K562 (cell line): ENCODE data around the gene PRMT6. TPM values are rescaled to one million over a fixed set of nuclear protein-coding genes. Genes with fewer than 3 reads are reported as not detected.

Experiments
- ATAC-seq: fragments of 200-7000 bp; cut with Tn5 transposase; 3 replicates; pipeline ENCODE4 v1.9.1; 2020; ENCODE audit warnings: moderate library complexity
- BruUV-seq: library from RNA; stranded (reverse); fragments of 400-500 nt; replicated peaks from 2 replicates; lab custom pipeline; 2021; lab: Mats Ljungman, UMichigan
- CTCF ChIA-PET: fragments of 300-600 bp; formaldehyde crosslinking; extraction: SDS; loops from one replicate; lab custom pipeline; 2021; ENCODE audit warnings: low intra/inter-chr PET ratio; lab: Yijun Ruan, JAX
- POLR2A ChIA-PET: fragments of 300-600, 350-650 bp; sonication (Branson Sonifier 250); formaldehyde crosslinking; extraction: SDS; loops from one replicate; lab custom pipeline; 2021; ENCODE audit warnings: antibody characterized with exemption, inconsistent platforms; lab: Yijun Ruan, JAX
- DNase-seq, 4 experiments: peaks; one replicate each; pipeline versions ENCODE4 v3.0.0 to v3.0.0-alpha.2; 2011 to 2018; ENCODE audit warnings: low spot score in 3 of 4, mixed read lengths in 3 of 4; ENCODE audit errors: extremely low read depth in 1 of 4
- FAIRE-seq: peaks from 2 replicates; lab custom pipeline; 2011; peaks lifted over from hg19 to GRCh38; lab: Jason Lieb, UNC
- H2AFZ ChIP-seq: 2 replicates; pipeline ENCODE4 v1.6.0; 2011; ENCODE audit warnings: low read depth, low read length, control low read depth, inconsistent platforms
- H3K27ac ChIP-seq: fragments of 200-600 bp; 3 replicates; pipeline ENCODE4 v1.8.0; 2011; ENCODE audit warnings: low read depth, mild to moderate bottlenecking, control low read depth, inconsistent platforms, low read length, moderate library complexity, mixed read lengths; ENCODE audit errors: extremely low read depth
- H3K27me3 ChIP-seq, 2 experiments: fragments of 300-600 bp in 1 of 2; 2 replicates in 1 of 2; 3 replicates in 1 of 2; pipeline versions ENCODE4 v1.6.0 to v1.8.0; 2011; ENCODE audit warnings: inconsistent platforms in 2 of 2, low read length in 2 of 2, mild to moderate bottlenecking in 1 of 2, mixed read lengths in 1 of 2, moderate library complexity in 1 of 2; ENCODE audit not compliant: control insufficient read depth in 2 of 2, insufficient read depth in 2 of 2
- H3K36me3 ChIP-seq: fragments of 300-600 bp; 3 replicates; pipeline ENCODE4 v1.8.0; 2011; ENCODE audit warnings: mild to moderate bottlenecking, low read length, inconsistent platforms; ENCODE audit not compliant: control insufficient read depth, insufficient read depth
- H3K4me1 ChIP-seq, 2 experiments: fragments of 200-600 bp in 1 of 2; replicated peaks in 1 of 2; 2 replicates in 1 of 2; 3 replicates in 1 of 2; pipeline versions ENCODE4 v1.5.1 to v1.8.0; 2011; ENCODE audit warnings: inconsistent platforms in 2 of 2, low read length in 2 of 2, mild to moderate bottlenecking in 1 of 2, mixed read lengths in 1 of 2, moderate library complexity in 1 of 2; ENCODE audit not compliant: control insufficient read depth in 2 of 2, insufficient read depth in 2 of 2
- H3K4me2 ChIP-seq: 2 replicates; pipeline ENCODE4 v1.6.1; 2011; ENCODE audit warnings: low read length, control low read depth, inconsistent platforms, mixed read lengths; ENCODE audit not compliant: insufficient read depth
- H3K4me3 ChIP-seq: fragments of 200-600 bp; sonication (generic), shearing (Covaris generic); 2 replicates; pipeline ENCODE4 v1.5.1; 2016; ENCODE audit warnings: control low read depth, inconsistent platforms
- H3K79me2 ChIP-seq: fragments of 200-600 bp; 3 replicates; pipeline ENCODE4 v1.8.0; 2011; ENCODE audit warnings: low read length, inconsistent platforms; ENCODE audit not compliant: control insufficient read depth, insufficient read depth
- H3K9ac ChIP-seq, 2 experiments: 2 replicates each; pipeline versions ENCODE4 v1.6.0 to v1.6.1; 2011; ENCODE audit warnings: low read depth in 2 of 2, low read length in 2 of 2, control low read depth in 1 of 2, inconsistent platforms in 1 of 2, mild to moderate bottlenecking in 1 of 2, mixed read lengths in 1 of 2; ENCODE audit not compliant: insufficient read depth in 1 of 2
- H3K9me1 ChIP-seq: one replicate; pipeline ENCODE4 v1.6.0; 2011; ENCODE audit warnings: inconsistent platforms, mild to moderate bottlenecking, low read length, moderate library complexity; ENCODE audit not compliant: control insufficient read depth, insufficient read depth
- H3K9me3 ChIP-seq: replicated peaks from 2 replicates; pipeline ENCODE4 v1.5.1; 2011; ENCODE audit warnings: low read depth, low read length, inconsistent platforms; ENCODE audit not compliant: control insufficient read depth, insufficient read depth
- H4K20me1 ChIP-seq: replicated peaks from 2 replicates; pipeline ENCODE4 v1.6.1; 2011; ENCODE audit warnings: low read length, inconsistent platforms, mixed read lengths; ENCODE audit not compliant: control insufficient read depth, insufficient read depth
- RBM34 ChIP-seq: fragments of 200-400 bp; formaldehyde crosslinking; IDR thresholded peaks from 2 replicates; pipeline ENCODE4 v1.6.1; 2018; ENCODE audit warnings: low read length, borderline replicate concordance; ENCODE audit not compliant: insufficient read depth
- WGBS: fragments of 100-300 bp; shearing (Covaris generic); methylation state at CpG from one replicate; pipeline ENCODE4 v1.1.6; 2016; ENCODE audit warnings: low coverage, mixed read lengths; ENCODE audit not compliant: insufficient coverage; ENCODE audit errors: missing lambda C conversion rate; 5-methylcytosine and 5-hydroxymethylcytosine counted together
- in situ Hi-C: fragments of 300-500 bp; cut with MboI; formaldehyde crosslinking; loops from 4 replicates; pipeline ENCODE4 v1.15.0; 2018; ENCODE audit warnings: inconsistent platforms, mixed read lengths
- intact Hi-C: fragments of 100-400 bp; cut with micrococcal nuclease; formaldehyde crosslinking; loops from 2 replicates; pipeline ENCODE4 v1.14.2; 2022
- polyA plus RNA-seq, 8 experiments: library from polyadenylated mRNA; depleted of rRNA in 4 of 8; stranded (reverse) in 5 of 8; unstranded in 3 of 8; fragments of >200 nt; fragmentation: Nextera tagmentation in 2 of 8; fragmentation: Illumina TruSeq in 1 of 8; extraction: Ambion mirVana in 2 of 8; extraction: Trizol in 1 of 8; gene quantifications; 2 replicates each; pipeline versions ENCODE4 v1.2.1 to v1.2.3, GENCODE V29; 2011 to 2014; ENCODE audit warnings: inconsistent platforms in 1 of 8, missing spikeins in 1 of 8
- total RNA-seq, 7 experiments: library from RNA; depleted of rRNA in 6 of 7; stranded (reverse); fragments of >200 nt in 6 of 7; fragmentation: Illumina TruSeq in 2 of 7; extraction: Trizol in 2 of 7; gene quantifications; 2 replicates each; pipeline versions ENCODE4 v1.2.1 to v1.2.3, GENCODE V29; 2011 to 2021; ENCODE audit warnings: low replicate concordance in 1 of 7
- TF ChIP-seq, protein P1 (sequence below), 3 experiments: fragments of 200-800 bp in 1 of 3; fragments of 250-450 bp in 1 of 3; fragments of 450-650 bp in 1 of 3; sonication (Bioruptor Pico) in 1 of 3; sonication (Bioruptor generic) in 1 of 3; formaldehyde crosslinking in 1 of 3; IDR thresholded peaks; 2 replicates each; pipeline versions ENCODE4 v1.6.1 to v1.8.0; 2016 to 2022; ENCODE audit warnings: mild to moderate bottlenecking in 2 of 3, missing genetic modification characterization in 2 of 3, missing compliant biosample characterization in 1 of 3, moderate library complexity in 1 of 3

The PRMT6 gene
- total and polyA plus RNA-seq, 9 of the 15 experiments (the other 6 are each of a cell fraction or from before 2014, with no cell fraction given): 6.1 to 36.9 (median 29.4) TPM

- FAIRE-seq (no peak), ATAC-seq (no peak), DNase-seq (no peak)
- Histone ChIP-seq H3K9me1 (no peaks in the 10 kb centered on the region), H3K9me3 (no peaks in the 10 kb centered on the region), H4K20me1 (no peaks in the 10 kb centered on the region), H3K27me3 (no peaks in the 10 kb centered on the region), H3K4me1 (no peaks in the 10 kb centered on the region), H3K4me3 (no peak overlapping the region), H2AFZ (0 out of 2 replicates have a peak overlapping the region, but pooled peaks have one; percentile 19), H3K4me2 (no peak overlapping the region), H3K27ac (no peak overlapping the region), H3K79me2 (no peaks in the 10 kb centered on the region), H3K9ac (no peak overlapping the region), H3K36me3 (no peaks in the 10 kb centered on the region)
- intact Hi-C loops: no loop called here
- no TSS peak for BruUV-seq
- ChIA-PET POLR2A (no interaction called here), CTCF (no interaction called here)
- in situ Hi-C loops: no loop called here
- no peak for TF ChIP-seq RBM34
- TF ChIP-seq, protein P1, sequence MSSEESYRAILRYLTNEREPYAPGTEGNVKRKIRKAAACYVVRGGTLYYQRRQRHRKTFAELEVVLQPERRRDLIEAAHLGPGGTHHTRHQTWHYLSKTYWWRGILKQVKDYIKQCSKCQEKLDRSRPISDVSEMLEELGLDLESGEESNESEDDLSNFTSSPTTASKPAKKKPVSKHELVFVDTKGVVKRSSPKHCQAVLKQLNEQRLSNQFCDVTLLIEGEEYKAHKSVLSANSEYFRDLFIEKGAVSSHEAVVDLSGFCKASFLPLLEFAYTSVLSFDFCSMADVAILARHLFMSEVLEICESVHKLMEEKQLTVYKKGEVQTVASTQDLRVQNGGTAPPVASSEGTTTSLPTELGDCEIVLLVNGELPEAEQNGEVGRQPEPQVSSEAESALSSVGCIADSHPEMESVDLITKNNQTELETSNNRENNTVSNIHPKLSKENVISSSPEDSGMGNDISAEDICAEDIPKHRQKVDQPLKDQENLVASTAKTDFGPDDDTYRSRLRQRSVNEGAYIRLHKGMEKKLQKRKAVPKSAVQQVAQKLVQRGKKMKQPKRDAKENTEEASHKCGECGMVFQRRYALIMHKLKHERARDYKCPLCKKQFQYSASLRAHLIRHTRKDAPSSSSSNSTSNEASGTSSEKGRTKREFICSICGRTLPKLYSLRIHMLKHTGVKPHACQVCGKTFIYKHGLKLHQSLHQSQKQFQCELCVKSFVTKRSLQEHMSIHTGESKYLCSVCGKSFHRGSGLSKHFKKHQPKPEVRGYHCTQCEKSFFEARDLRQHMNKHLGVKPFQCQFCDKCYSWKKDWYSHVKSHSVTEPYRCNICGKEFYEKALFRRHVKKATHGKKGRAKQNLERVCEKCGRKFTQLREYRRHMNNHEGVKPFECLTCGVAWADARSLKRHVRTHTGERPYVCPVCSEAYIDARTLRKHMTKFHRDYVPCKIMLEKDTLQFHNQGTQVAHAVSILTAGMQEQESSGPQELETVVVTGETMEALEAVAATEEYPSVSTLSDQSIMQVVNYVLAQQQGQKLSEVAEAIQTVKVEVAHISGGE (CRISPR knock-in tag; IDR thresholded peaks at IDR 0.05): peak in 1 of 3 experiments; percentile 65; a peak in 1 of 6 replicates
- 5% methylated on average over 5 of the region's 5 CpGs for WGBS
These were observed 20.4 kb downstream of the PRMT6 start for GRCh38 chr1:107076841-107077240.
